K562 treated with DMSO at 1 percent for 48 hours (cell line): ENCODE data around the gene KRTAP13-3. TPM values are rescaled to one million over a fixed set of nuclear protein-coding genes. Genes with fewer than 3 reads are reported as not detected.

Source experiments
- total RNA-seq: library from RNA; unstranded; fragments of 300-600 nt; gene quantifications from 2 replicates; pipeline ENCODE4 v1.2.3, GENCODE V29; 2022; ENCODE audit warnings: low replicate concordance; ENCODE audit errors: extremely low read depth

Gene KRTAP13-3, protein sequence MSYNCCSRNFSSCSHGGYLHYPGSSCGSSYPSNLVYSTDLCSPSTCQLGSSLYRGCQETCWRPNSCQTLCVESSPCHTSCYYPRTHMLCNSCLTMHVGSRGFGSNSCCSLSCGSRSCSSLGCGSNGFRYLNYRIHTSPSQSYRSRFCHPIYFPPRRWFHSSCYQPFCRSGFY
- not detected in 2 replicates for total RNA-seq

DNA sequence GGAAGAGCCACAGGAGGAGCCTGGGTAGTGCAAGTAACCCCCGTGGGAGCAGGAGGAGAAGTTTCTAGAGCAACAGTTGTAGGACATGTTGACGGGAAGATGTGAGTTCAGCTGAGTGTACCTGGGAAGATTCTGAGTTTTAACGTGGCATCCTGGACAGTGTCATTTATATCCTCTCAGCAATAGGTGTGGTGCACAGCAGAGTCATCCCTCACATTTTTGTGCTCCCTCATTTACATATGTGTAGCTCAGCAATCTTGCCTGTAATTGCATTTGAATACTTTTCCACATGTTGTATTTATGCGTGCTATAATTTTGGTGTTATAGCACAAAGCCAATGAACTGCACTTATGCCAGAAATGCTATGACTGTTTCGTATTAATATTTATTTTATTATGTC lies at the start of gene KRTAP13-3:
KRTAP13-3 (minus strand) TSS at position 101 of the 400 bp plus-strand sequence; CDS start at position 87, 14 bp downstream.

GRCh38 chr21:30439975-30440374 lies 14.2 kb upstream of the KRTAP13-3 start, which contains the start of gene KRTAP15-1:
TSS of gene KRTAP15-1 (plus strand) at chr21:30440275. CDS start at chr21:30440328, 53 bp downstream.

GRCh38 chr21:30430170-30430655 lies 4.5 kb upstream of the KRTAP13-3 start, which contains the start of gene KRTAP13-4:
TSS of gene KRTAP13-4 (plus strand) at chr21:30430220. CDS start at chr21:30430276, 56 bp downstream.

GRCh38 chr21:30395731-30396130 lies 30.0 kb downstream of the KRTAP13-3 start, which contains the start of gene KRTAP13-1:
TSS of gene KRTAP13-1 (plus strand) at chr21:30396031. CDS start at chr21:30396087, 56 bp downstream.

Other genes starting within 250 kb of the KRTAP13-3 start
- not detected in 2 replicates for gene CLDN8, start 209.8 kb downstream of the KRTAP13-3 start, total RNA-seq
- not detected in 2 replicates for gene KRTAP24-1, start 143.0 kb downstream of the KRTAP13-3 start, total RNA-seq
- not detected in 2 replicates for gene KRTAP25-1, start 136.4 kb downstream of the KRTAP13-3 start, total RNA-seq
- not detected in 2 replicates for gene KRTAP26-1, start 105.6 kb downstream of the KRTAP13-3 start, total RNA-seq
- not detected in 2 replicates for gene KRTAP27-1, start 88.2 kb downstream of the KRTAP13-3 start, total RNA-seq
- gene KRTAP23-1, start 77.3 kb downstream of the KRTAP13-3 start, total RNA-seq, result not detected in 2 replicates
- gene KRTAP13-2, start 53.7 kb downstream of the KRTAP13-3 start, total RNA-seq, result not detected in 2 replicates
- gene KRTAP13-1, start 29.9 kb downstream of the KRTAP13-3 start, total RNA-seq, result not detected in 2 replicates
- not detected in 2 replicates for gene KRTAP13-4, start 4.3 kb upstream of the KRTAP13-3 start, total RNA-seq
- gene KRTAP15-1, start 14.3 kb upstream of the KRTAP13-3 start, total RNA-seq, result not detected in 2 replicates
- gene KRTAP19-1, start 54.4 kb upstream of the KRTAP13-3 start, total RNA-seq, result not detected in 2 replicates
- gene KRTAP19-2, start 61.5 kb upstream of the KRTAP13-3 start, total RNA-seq, result not detected in 2 replicates
- gene KRTAP19-3, start 66.1 kb upstream of the KRTAP13-3 start, total RNA-seq, result not detected in 2 replicates
- gene KRTAP19-4, start 71.2 kb upstream of the KRTAP13-3 start, total RNA-seq, result not detected in 2 replicates
- gene KRTAP19-5, start 76.2 kb upstream of the KRTAP13-3 start, total RNA-seq, result not detected in 2 replicates
- not detected in 2 replicates for gene KRTAP19-6, start 115.9 kb upstream of the KRTAP13-3 start, total RNA-seq
- gene KRTAP19-7, start 135.4 kb upstream of the KRTAP13-3 start, total RNA-seq, result not detected in 2 replicates
- gene KRTAP22-2, start 164.5 kb upstream of the KRTAP13-3 start, total RNA-seq, result not detected in 2 replicates
- gene KRTAP6-3, start 166.5 kb upstream of the KRTAP13-3 start, total RNA-seq, result not detected in 2 replicates
- gene KRTAP6-2, start 173.0 kb upstream of the KRTAP13-3 start, total RNA-seq, result not detected in 2 replicates
- gene KRTAP22-1, start 175.2 kb upstream of the KRTAP13-3 start, total RNA-seq, result not detected in 2 replicates
- gene KRTAP6-1, start 188.0 kb upstream of the KRTAP13-3 start, total RNA-seq, result not detected in 2 replicates
- gene KRTAP20-1, start 190.5 kb upstream of the KRTAP13-3 start, total RNA-seq, result not detected in 2 replicates
- gene KRTAP20-4, start 194.7 kb upstream of the KRTAP13-3 start, total RNA-seq, result not detected in 2 replicates
- gene KRTAP20-2, start 209.3 kb upstream of the KRTAP13-3 start, total RNA-seq, result not detected in 2 replicates
- not detected in 2 replicates for gene KRTAP20-3, start 216.9 kb upstream of the KRTAP13-3 start, total RNA-seq